Measurements from ENCODE around the gene CCL7. TPM values are rescaled to one million over a fixed set of nuclear protein-coding genes. Genes with fewer than 3 reads are reported as not detected.

Gene CCL7
- total and polyA plus RNA-seq, 2 of the 4 experiments (the other 2 are of a cell fraction) = 0.18 to 0.58 TPM

DNA sequence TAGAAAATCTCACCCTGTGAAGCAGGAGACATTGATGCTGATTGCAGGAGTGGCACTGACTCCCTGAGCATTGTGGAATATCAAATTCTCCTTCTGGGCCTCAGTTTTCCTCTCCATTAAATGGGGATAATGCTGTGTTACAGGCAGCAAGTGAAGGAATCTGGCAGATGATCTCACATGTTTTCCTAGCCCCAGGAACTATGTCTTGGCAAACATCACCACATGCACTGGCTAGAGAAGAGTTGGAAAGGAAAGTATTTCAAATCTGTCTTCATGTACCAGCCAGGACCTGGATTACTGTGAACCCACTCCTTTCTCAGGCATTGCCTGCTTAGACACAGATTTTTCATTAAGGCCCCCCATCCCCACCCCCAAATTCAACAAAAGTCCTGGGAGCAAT lies 35.6 kb downstream of the CCL7 start:
- Histone ChIP-seq H3K9me3 (ENCODE audit: control insufficient read depth, insufficient read depth, low read length) (no peaks in the 10 kb centered on the region), H3K56ac (ENCODE audit: extremely low read depth, insufficient read depth, low read length) (no peak overlapping the region), H3K9ac (ENCODE audit: low read depth, low read length) (no peak overlapping the region), H3K4ac (ENCODE audit: low read depth, low read length) (no peak overlapping the region), H4K5ac (ENCODE audit: low read depth, low read length) (no peak overlapping the region), H2BK20ac (ENCODE audit: low read depth, low read length) (no peak overlapping the region), H2AK5ac (ENCODE audit: low read depth, low read length) (no peak overlapping the region), H3K14ac (replicated peaks; ENCODE audit: low read depth, low read length) (no peak overlapping the region; the same call in 1 of the 2 replicates), H3K27me3 (ENCODE audit: control insufficient read depth, insufficient read depth, low read length) (no peaks in the 10 kb centered on the region), H2BK15ac (ENCODE audit: low read depth, low read length) (no peak overlapping the region; the same call in 2 of the 3 replicates), H3K9me1 (ENCODE audit: insufficient read depth, low read length) (peaks cover 4% of the 10 kb centered on the region; the same call in 1 of the 2 replicates), H2BK5ac (ENCODE audit: low read depth, low read length, poor library complexity, severe bottlenecking) (no peak overlapping the region), H2BK120ac (ENCODE audit: low read depth, low read length) (no peak overlapping the region), H3K23ac (ENCODE audit: low read depth, low read length) (no peak overlapping the region), H3K4me3 (ENCODE audit: insufficient read depth, low read depth, low read length) (no peak overlapping the region), H3K4me2 (ENCODE audit: low read depth, low read length) (no peak overlapping the region), H3K18ac (ENCODE audit: low read depth, low read length) (peak overlapping the region; percentile 55; the same call in 1 of the 2 replicates), H3K79me1 (ENCODE audit: low read depth in 1 of 2, low read length in 2 of 2) (no peaks in the 10 kb centered on the region), H2AK9ac (replicated peaks; ENCODE audit: low read depth, low read length, poor library complexity) (no peak overlapping the region), H3K36me3 (ENCODE audit: control insufficient read depth, insufficient read depth, low read length) (no peaks in the 10 kb centered on the region), H4K91ac (ENCODE audit: insufficient read depth, low read depth, low read length) (peak overlapping the region; percentile 14; the same call in 1 of the 2 replicates), H2AFZ (replicated peaks; ENCODE audit: low read length, poor library complexity) (no peak overlapping the region), H4K8ac (ENCODE audit: low read depth in 2 of 2, low read length in 2 of 2) (no peak overlapping the region), H3K4me1 (ENCODE audit: control insufficient read depth, insufficient read depth, low read length) (peaks cover 14% of the 10 kb centered on the region), H4K20me1 (ENCODE audit: insufficient read depth, low read length) (no peaks in the 10 kb centered on the region), H3K27ac (ENCODE audit: insufficient read depth, low read length) (no peak overlapping the region)
- BruUV-seq (replicated peaks) = no TSS peak
- in situ Hi-C loops (cut with MboI; ENCODE audit: low sequenced_read_pairs) (loop anchor here (5.0 kb wide), 3 partner anchors 52 to 103 kb away; partner anchors contain the start of gene CCL13), intact Hi-C loops (cut with micrococcal nuclease) (loop anchor here (1.0 to 2.0 kb wide), 3 partner anchors 56 to 527 kb away; no protein-coding TSS in a partner anchor), dilution Hi-C loops (cut with HindIII; ENCODE audit: low sequenced_read_pairs, unreplicated experiment) (no loop called here)
- ATAC-seq (ENCODE audit: low read depth) = no peak
- TF ChIP-seq RFX5 (IDR thresholded peaks at IDR 0.05; ENCODE audit: low read depth, low read length) (no peak), POLR2A (IDR thresholded peaks at IDR 0.05; ENCODE audit: low read depth, low read length) (no peak), SMC3 (IDR thresholded peaks at IDR 0.05; ENCODE audit: low read depth, low read length) (no peak), MXI1 (IDR thresholded peaks at IDR 0.05; ENCODE audit: borderline replicate concordance, low read depth, low read length) (no peak), MAFK (IDR thresholded peaks at IDR 0.05; ENCODE audit: low read depth, low read length) (no peak), NFE2L2 (IDR thresholded peaks at IDR 0.05; ENCODE audit: low read depth, low read length) (no peak), FOS (IDR thresholded peaks at IDR 0.05; ENCODE audit: low read depth, low read length) (no peak), MAZ (IDR thresholded peaks at IDR 0.05; ENCODE audit: borderline replicate concordance, low read depth, low read length) (no peak)
- DNase-seq = peak; percentile 23
- ChIA-PET POLR2A (ENCODE audit: unreplicated experiment) (no interaction called here), CTCF (interaction anchor here (0.6 to 4.3 kb wide), 10 partner anchors 11 to 106 kb away, joined by 3 to 40 read pairs (median 4); partner anchors contain the start of gene CCL13)
